ENCODE results near the gene USP49.

DNA sequence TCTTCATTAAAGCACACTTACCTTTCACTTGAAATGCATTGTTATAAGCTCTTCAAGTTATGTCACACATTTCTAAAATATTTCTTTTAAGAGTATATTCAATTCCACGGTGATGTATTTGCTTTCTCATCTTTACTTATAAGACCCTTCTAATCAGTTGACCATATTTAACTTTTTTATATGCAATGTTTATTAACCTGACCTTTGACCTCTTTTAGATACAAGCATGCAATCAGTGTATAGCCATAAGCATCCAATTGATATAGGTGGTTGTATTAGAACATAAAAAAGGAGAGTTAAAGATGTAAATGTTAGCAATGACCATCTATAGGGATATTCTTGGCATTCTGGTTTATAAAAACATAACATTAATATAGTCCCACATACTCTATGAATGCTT is 9.2 kb downstream of the USP49 start:
- no peak for TF ChIP-seq EZH2 (IDR thresholded peaks at IDR 0.05; ENCODE audit: borderline replicate concordance, low read depth, low read length, poor library complexity, severe bottlenecking)
- TF ChIP-seq, protein P1, sequence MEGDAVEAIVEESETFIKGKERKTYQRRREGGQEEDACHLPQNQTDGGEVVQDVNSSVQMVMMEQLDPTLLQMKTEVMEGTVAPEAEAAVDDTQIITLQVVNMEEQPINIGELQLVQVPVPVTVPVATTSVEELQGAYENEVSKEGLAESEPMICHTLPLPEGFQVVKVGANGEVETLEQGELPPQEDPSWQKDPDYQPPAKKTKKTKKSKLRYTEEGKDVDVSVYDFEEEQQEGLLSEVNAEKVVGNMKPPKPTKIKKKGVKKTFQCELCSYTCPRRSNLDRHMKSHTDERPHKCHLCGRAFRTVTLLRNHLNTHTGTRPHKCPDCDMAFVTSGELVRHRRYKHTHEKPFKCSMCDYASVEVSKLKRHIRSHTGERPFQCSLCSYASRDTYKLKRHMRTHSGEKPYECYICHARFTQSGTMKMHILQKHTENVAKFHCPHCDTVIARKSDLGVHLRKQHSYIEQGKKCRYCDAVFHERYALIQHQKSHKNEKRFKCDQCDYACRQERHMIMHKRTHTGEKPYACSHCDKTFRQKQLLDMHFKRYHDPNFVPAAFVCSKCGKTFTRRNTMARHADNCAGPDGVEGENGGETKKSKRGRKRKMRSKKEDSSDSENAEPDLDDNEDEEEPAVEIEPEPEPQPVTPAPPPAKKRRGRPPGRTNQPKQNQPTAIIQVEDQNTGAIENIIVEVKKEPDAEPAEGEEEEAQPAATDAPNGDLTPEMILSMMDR (conservative IDR thresholded peaks at IDR 0.05; ENCODE audit: low read depth, low read length): no peak

Data from A673 (cell line).